PC-9 (cell line): Measurements from ENCODE around the gene RPS6KA4.

Source experiments
- CTCF ChIP-seq: fragments of 200-600 bp; sonication (generic); conservative IDR thresholded peaks from 2 replicates; pipeline ENCODE4 v1.6.1; 2017; ENCODE audit warnings: mixed run types, antibody characterized with exemption, mild to moderate bottlenecking, moderate library complexity
- EZH2 ChIP-seq: fragments of 200-600 bp; sonication (generic); IDR thresholded peaks from 2 replicates; pipeline ENCODE4 v1.8.0; 2017; ENCODE audit warnings: antibody characterized with exemption, low read depth

DNA sequence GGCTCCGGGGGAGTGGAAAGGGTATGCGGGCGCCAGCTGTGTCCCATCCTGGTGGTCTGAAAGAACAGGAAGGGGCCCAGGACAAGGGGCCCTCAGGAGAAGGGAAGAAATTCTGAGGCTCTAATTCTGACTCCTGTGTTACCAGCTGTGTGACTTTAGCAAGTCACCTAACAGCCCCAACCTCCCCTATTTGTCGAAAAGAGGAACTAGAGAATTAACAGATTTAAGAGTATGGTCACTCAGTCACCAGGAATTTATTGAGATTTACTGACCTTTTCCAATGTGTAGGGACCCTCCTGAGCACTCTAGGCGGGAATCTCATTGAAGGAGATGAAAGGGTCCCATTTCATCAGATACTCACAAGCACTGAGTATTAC is 14.6 kb downstream of the RPS6KA4 start:
- TF ChIP-seq EZH2 (no peak), CTCF (no peak)
